T follicular helper cell (primary cell): ENCODE measurements around the gene ZSCAN5B.
"Not testable (repeated sequence)": the region's sequence is repeated elsewhere in the genome, so short reads cannot be mapped to it uniquely, and the experiment has no call there.

Experiments
- DNase-seq: peaks from one replicate; pipeline ENCODE4 v3.0.0-alpha.2; 2020; ENCODE audit warnings: low read depth
- total RNA-seq, 2 experiments: gene quantifications; one replicate each; lab custom pipeline; 2026; lab: John Stamatoyannopoulos, UW

ZSCAN5B gene
- total RNA-seq = 0 to 0.17 reads per million in 2 experiments

GRCh38 chr19:56197646-56198045, at the start of gene ZSCAN5B:
Gene ZSCAN5B, minus strand, starts transcription at chr19:56197783. Its CDS starts 4,731 bp downstream, at chr19:56193052.
- DNase-seq = not testable (repeated sequence)

DNA sequence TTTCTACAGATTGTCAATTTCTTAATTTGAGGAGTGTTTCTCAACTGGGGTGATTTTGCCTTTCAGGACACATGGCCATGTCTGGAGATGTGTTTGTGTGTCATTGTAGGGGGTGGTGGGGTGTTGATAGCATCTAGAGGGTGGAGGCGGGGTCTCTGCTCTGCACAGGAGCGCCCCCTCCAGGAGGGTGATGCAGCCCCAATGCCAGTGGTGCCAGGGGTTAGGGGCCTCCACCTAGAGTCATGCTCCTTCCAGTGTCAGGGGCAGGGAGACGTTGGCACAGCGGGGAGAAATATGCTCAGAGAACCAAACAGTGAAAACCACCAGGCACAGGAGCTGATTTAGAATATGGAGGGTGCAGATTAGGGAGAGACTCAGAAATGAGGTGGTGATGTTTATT, 48.2 kb upstream of the ZSCAN5B start:
- not testable (repeated sequence) for DNase-seq

- DNase-seq = no peak
Observed at GRCh38 chr19:56245121-56245740, 47.6 kb upstream of the ZSCAN5B start.

DNA sequence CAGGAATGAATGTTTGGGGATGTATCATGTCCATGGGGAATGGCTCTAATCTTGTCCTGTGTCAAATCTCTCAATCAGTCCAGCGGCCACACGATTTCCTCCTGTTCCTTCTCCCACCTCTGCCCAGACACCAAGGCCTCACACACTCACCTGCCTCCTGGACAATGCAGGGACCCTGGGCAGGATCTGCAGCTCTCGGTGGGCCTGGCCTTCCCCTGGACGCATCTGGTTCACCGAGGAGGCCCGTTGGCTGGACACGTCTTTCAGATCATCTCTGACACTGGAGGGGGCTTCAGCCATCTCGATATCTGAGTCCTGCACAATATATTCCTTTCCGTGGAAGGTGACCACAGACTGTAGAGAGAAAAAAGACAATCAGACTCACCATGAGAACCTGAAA, 25.9 kb upstream of the ZSCAN5B start:
- DNase-seq = no peak

DNA sequence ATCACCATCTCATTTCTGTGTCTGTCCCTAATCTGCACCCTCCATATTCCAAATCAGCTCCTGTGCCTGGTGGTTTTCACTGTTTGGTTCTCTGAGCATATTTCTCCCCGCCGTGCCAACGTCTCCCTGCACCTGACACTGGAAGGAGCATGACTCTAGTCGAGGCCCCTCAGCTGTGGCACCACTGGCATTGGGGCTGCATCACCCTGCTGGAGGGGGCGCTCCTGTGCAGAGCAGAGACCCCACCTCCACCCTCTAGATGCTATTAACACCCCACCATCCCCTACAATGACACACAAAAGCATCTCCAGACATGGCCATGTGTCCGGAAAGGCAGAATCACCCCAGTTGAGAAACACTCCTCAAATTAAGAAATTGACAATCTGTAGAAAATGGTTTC, 25.3 kb upstream of the ZSCAN5B start:
- DNase-seq = no peak

DNA sequence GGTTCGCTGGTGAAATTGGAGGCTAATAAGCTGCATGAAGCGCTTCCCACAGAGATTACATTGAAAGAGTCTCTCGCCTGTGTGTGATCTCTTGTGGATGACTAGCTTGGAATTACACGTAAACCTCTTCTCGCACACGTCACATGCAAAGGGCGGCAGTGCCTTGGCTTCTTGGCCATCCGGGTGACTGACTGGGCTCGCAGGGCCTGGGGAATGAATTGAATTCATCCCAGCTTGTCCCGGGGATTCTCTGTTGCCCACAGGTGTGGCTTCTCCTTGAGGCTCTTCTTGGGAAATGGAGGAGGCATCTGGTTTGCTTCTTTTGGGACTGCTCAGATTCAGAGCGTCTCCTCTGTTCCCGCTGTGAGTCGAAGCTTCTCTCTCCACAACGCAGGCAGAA, 24.3 kb upstream of the ZSCAN5B start:
- DNase-seq = no peak

DNA sequence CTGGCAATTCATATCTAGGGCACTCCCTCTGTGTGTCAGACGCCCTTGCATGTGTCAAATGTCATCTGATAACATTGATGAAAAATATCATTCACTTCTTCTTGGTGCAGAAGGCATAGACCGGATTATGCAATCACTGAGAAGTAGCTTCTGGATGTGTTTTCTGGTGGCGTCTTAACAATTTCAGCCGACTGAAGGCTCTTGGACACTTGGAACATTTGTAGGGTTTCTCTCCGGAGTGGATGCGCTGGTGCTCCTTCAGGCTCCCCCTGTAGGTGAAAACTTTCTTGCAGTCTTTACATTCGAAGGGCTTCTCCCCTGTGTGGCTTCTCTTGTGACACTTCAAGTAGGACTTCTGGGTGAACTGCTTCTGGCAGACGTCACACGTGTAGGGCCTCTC, 23.9 kb upstream of the ZSCAN5B start:
- DNase-seq = not testable (repeated sequence)

GRCh38 chr19:56218961-56219360, 21.4 kb upstream of the ZSCAN5B start:
- no peak for DNase-seq

DNA sequence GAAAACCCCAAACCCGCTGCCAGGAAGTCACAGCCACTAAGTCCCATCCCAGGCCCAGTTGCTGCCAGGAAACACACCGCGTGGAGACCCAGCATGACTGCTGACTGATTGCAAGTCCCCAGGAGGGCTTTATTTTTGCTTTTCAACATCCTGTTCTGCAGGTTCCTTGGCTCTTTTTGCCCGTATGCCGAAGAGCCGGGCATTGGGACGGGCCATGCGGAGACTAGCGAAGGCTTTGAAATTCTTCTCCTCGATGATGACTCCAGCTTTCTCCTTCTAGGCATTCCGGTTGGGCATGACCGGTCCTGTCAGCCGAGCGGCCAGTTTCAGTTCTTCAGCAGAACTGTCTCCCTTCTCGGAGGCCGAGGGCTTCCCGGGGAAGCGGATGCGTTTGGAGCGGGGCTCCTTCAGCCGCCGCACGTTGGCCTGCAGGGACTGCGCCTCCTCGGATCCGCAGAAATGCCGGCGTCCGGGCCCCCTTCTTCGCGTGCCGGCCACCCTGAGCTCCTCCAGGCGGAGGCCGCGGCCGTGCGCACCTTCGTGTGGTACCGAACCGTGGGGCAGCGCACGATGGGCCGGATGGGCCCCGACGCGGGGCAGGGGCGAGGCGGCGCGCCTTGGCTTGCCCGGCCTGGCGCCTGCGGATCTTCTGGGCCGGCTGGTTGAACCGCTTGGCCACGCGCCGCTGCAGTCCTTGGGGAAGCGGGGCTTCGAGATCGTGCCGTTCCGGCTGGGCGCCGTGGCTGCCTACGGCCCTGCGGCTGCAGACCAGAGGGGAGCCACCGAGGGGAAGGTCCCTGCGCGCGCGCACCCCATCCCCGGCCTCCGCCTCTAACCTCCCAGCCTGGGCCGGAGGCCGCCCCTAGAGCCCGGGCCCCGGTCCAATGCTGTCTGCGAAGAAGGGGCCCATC, 19.7 kb upstream of the ZSCAN5B start:
- DNase-seq = no peak

- DNase-seq = no peak
Observed at GRCh38 chr19:56211718-56212117, 14.1 kb upstream of the ZSCAN5B start.

DNA sequence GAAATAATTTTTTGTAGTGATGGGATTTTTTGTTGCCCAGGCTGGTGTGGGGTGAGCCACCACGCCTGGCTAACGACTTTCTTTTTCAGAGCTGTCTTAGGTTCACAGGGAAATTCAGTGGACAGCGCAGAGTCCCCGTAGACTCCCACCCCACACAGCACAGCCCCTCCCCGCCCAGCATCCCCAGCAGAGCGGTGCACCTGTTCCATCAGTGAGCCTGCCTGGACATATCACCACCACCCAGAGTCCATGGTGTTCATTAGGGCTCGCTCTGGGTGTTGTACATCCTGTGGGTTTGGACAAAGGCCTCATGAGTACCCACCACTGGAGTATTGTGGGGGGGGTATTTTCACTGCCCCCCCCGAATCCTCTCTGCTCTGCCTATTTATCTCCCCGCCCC, 12.5 kb upstream of the ZSCAN5B start:
- not testable (repeated sequence) for DNase-seq

GRCh38 chr19:56209091-56209490, 11.5 kb upstream of the ZSCAN5B start:
- no peak for DNase-seq

DNA sequence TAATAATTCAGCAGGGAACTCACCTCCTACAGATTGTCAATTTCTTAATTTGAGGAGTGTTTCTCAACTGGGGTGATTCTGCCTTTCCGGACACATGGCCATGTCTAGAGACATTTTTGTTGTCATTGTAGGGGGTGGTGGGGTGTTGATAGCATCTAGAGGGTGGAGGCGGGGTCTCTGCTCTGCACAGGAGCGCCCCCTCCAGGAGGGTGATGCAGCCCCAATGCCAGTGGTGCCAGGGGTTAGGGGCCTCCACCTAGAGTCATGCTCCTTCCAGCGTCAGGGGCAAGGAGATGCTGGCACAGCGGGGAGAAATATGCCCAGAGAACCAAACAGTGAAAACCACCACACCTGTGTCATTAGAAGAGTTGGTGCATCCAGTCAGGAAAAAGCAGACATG, 10.0 kb upstream of the ZSCAN5B start:
- not testable (repeated sequence) for DNase-seq

GRCh38 chr19:56201973-56202372, 4.4 kb upstream of the ZSCAN5B start, which contains the start of gene ZSCAN5C:
Gene ZSCAN5C, plus strand, starts transcription at chr19:56202273. Its CDS starts 3,641 bp downstream, at chr19:56205914.
- no peak for DNase-seq

DNA sequence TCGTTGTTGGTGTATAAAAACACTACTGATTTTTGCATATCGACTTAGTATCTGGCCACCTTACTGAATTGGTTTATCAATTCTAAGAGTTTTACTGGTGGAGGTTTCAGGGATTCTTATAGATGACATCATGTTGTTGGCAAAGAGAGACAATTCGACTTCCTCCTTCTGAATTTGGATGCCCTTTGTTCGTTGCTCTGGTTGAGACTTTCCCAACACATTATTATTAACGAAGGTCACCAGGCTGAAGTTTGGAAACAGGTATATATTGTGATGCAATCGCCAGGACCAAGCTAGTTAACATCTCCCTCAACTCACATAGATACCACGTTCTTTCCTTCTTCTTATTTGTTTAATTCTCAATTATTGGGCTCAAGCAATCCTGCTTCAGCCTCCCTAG, 2.1 kb upstream of the ZSCAN5B start:
- DNase-seq = no peak

DNA sequence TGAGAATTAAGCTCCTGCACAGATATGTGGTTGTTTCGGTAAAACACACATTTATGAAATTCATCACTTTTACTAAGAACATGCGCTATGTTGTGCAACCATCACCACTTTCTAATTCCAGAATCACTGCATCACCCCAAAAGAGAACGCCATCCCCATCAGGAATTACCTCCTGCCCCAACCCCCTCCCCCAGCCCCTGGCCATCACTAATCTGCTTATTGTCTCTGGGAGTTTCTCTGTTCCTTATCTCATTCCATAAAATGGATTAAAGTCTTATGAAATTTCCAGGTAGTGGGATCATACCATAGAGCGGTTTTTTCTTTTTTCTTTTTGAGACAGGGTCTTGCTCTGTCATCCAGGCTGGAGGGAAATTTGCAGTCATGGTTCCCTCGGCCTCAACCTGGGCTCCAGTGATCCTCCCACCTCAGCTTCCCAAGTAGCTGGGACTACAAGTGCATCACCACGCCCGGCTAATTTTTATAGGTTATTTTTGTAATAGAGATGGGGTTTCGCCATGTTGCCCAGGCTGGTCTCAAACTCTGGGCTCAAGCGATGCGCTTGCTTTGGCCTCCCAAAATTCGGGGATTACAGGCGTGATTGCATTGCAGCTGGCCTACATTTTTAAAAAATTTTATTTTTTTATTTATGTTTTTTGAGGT, 3.5 kb downstream of the ZSCAN5B start:
- DNase-seq = no peak

GRCh38 chr19:56191711-56192110, 5.9 kb downstream of the ZSCAN5B start:
- no peak for DNase-seq

DNA sequence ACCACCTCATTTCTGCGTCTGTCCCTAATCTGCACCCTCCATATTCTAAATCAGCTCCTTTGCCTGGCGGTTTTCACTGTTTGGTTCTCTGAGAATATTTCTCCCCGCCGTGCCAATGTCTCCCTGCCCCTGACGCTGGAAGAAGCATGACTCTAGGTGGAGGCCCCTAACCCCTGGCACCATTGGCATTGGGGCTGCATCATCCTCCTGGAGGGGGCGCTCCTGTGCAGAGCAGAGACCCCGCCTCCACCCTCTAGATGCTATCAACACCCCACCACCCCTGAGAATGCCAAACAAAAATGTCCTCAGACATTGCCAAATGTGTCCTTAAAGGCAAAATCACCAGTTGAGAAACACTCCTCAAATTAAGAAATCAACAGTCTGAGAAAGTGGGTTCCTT, 6.5 kb downstream of the ZSCAN5B start:
- DNase-seq = no peak

DNA sequence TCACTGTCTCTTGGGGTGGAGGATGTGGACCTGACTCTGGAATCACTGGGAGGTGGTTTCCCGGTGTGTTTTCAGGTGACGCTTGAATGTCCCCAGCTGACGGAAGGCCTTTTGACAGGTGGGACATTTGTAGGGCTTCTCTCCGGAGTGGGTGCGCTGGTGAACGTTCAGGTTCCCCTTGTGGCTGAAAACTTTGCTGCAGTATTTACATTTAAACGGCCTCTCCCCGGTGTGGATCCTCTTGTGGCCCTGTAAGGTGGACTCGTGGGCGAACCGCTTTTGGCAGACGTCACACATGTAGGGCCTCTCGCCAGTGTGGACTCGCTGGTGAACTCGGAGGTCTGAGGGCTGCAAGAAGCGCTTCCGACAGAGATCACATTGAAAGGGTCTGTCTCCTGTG, 7.8 kb downstream of the ZSCAN5B start:
- no peak for DNase-seq

GRCh38 chr19:56177564-56178243, 19.9 kb downstream of the ZSCAN5B start:
- DNase-seq = no peak

- DNase-seq = no peak
Observed at GRCh38 chr19:56176881-56177280, 20.7 kb downstream of the ZSCAN5B start.

GRCh38 chr19:56176310-56176709, 21.3 kb downstream of the ZSCAN5B start:
- not testable (repeated sequence) for DNase-seq
